Measurements from ENCODE around the gene DNAJB13.

GRCh38 chr11:73956876-73957653 lies 6.2 kb downstream of the DNAJB13 start:
- TF ChIP-seq TCF7L2 (IDR thresholded peaks at IDR 0.05; ENCODE audit: borderline replicate concordance, low read depth, low read length) = no peak
- TF ChIP-seq ZXDB (tag by site-specific recombination; IDR thresholded peaks at IDR 0.05) = no peak
- TF ChIP-seq ZBTB7A (tag by site-specific recombination; IDR thresholded peaks at IDR 0.05; ENCODE audit: low read depth) = no peak
- TF ChIP-seq PBX3 (CRISPR knock-in tag; IDR thresholded peaks at IDR 0.05) = no peak
- no peak for TF ChIP-seq KLF9 (tag by site-specific recombination; IDR thresholded peaks at IDR 0.05; ENCODE audit: low read depth)
- TF ChIP-seq, protein P1, sequence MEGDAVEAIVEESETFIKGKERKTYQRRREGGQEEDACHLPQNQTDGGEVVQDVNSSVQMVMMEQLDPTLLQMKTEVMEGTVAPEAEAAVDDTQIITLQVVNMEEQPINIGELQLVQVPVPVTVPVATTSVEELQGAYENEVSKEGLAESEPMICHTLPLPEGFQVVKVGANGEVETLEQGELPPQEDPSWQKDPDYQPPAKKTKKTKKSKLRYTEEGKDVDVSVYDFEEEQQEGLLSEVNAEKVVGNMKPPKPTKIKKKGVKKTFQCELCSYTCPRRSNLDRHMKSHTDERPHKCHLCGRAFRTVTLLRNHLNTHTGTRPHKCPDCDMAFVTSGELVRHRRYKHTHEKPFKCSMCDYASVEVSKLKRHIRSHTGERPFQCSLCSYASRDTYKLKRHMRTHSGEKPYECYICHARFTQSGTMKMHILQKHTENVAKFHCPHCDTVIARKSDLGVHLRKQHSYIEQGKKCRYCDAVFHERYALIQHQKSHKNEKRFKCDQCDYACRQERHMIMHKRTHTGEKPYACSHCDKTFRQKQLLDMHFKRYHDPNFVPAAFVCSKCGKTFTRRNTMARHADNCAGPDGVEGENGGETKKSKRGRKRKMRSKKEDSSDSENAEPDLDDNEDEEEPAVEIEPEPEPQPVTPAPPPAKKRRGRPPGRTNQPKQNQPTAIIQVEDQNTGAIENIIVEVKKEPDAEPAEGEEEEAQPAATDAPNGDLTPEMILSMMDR (tag by site-specific recombination; IDR thresholded peaks at IDR 0.05) = no peak
- no peak for TF ChIP-seq KLF10 (tag by site-specific recombination; IDR thresholded peaks at IDR 0.05)
- TF ChIP-seq ZNF311 (tag by site-specific recombination; IDR thresholded peaks at IDR 0.05; ENCODE audit: borderline replicate concordance) = no peak
- TF ChIP-seq, protein P2, sequence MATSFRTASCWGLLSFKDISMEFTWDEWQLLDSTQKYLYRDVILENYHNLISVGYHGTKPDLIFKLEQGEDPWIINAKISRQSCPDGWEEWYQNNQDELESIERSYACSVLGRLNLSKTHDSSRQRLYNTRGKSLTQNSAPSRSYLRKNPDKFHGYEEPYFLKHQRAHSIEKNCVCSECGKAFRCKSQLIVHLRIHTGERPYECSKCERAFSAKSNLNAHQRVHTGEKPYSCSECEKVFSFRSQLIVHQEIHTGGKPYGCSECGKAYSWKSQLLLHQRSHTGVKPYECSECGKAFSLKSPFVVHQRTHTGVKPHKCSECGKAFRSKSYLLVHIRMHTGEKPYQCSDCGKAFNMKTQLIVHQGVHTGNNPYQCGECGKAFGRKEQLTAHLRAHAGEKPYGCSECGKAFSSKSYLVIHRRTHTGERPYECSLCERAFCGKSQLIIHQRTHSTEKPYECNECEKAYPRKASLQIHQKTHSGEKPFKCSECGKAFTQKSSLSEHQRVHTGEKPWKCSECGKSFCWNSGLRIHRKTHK (tag by site-specific recombination; IDR thresholded peaks at IDR 0.05) = no peak
- TF ChIP-seq, protein P3, sequence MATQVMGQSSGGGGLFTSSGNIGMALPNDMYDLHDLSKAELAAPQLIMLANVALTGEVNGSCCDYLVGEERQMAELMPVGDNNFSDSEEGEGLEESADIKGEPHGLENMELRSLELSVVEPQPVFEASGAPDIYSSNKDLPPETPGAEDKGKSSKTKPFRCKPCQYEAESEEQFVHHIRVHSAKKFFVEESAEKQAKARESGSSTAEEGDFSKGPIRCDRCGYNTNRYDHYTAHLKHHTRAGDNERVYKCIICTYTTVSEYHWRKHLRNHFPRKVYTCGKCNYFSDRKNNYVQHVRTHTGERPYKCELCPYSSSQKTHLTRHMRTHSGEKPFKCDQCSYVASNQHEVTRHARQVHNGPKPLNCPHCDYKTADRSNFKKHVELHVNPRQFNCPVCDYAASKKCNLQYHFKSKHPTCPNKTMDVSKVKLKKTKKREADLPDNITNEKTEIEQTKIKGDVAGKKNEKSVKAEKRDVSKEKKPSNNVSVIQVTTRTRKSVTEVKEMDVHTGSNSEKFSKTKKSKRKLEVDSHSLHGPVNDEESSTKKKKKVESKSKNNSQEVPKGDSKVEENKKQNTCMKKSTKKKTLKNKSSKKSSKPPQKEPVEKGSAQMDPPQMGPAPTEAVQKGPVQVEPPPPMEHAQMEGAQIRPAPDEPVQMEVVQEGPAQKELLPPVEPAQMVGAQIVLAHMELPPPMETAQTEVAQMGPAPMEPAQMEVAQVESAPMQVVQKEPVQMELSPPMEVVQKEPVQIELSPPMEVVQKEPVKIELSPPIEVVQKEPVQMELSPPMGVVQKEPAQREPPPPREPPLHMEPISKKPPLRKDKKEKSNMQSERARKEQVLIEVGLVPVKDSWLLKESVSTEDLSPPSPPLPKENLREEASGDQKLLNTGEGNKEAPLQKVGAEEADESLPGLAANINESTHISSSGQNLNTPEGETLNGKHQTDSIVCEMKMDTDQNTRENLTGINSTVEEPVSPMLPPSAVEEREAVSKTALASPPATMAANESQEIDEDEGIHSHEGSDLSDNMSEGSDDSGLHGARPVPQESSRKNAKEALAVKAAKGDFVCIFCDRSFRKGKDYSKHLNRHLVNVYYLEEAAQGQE (tag by site-specific recombination; IDR thresholded peaks at IDR 0.05) = no peak
- TF ChIP-seq, protein P4, sequence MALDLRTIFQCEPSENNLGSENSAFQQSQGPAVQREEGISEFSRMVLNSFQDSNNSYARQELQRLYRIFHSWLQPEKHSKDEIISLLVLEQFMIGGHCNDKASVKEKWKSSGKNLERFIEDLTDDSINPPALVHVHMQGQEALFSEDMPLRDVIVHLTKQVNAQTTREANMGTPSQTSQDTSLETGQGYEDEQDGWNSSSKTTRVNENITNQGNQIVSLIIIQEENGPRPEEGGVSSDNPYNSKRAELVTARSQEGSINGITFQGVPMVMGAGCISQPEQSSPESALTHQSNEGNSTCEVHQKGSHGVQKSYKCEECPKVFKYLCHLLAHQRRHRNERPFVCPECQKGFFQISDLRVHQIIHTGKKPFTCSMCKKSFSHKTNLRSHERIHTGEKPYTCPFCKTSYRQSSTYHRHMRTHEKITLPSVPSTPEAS (tag by site-specific recombination; IDR thresholded peaks at IDR 0.05) = no peak
- TF ChIP-seq WT1 (tag by site-specific recombination; IDR thresholded peaks at IDR 0.05) = no peak

Data from HEK293 (cell line).